Adipose tissue (tissue), 3 donors: ENCODE data around the gene CAPZA2. TPM values are rescaled to one million over a fixed set of nuclear protein-coding genes. Genes with fewer than 3 reads are reported as not detected.
"Not testable (repeated sequence)": the region's sequence is repeated elsewhere in the genome, so short reads cannot be mapped to it uniquely, and the experiment has no call there.

Experiments used
- H3K27ac ChIP-seq: one replicate; pipeline ENCODE4 v1.5.1; 2013; ENCODE audit warnings: low read depth, low read length
- WGBS, 3 donors: extraction: QIAGEN DNeasy Blood & Tissue Kit; methylation state at CpG; one replicate each; pipeline ENCODE4 v1.1.7; 2013; 5-methylcytosine and 5-hydroxymethylcytosine counted together
- polyA plus RNA-seq, 3 donors: library from polyadenylated mRNA; stranded (reverse); fragments of 200-250 nt; gene quantifications; one replicate each; pipeline ENCODE4 v1.2.3, GENCODE V29; 2013
- donor health status: healthy with polysubstance abuse.
- donor health status: Bipolar disorder and iron deficiency.
- donor health status: healthy.

Gene CAPZA2
- polyA plus RNA-seq: 10 to 100 TPM; 31.4 to 91.3 (median 72.1) TPM

DNA sequence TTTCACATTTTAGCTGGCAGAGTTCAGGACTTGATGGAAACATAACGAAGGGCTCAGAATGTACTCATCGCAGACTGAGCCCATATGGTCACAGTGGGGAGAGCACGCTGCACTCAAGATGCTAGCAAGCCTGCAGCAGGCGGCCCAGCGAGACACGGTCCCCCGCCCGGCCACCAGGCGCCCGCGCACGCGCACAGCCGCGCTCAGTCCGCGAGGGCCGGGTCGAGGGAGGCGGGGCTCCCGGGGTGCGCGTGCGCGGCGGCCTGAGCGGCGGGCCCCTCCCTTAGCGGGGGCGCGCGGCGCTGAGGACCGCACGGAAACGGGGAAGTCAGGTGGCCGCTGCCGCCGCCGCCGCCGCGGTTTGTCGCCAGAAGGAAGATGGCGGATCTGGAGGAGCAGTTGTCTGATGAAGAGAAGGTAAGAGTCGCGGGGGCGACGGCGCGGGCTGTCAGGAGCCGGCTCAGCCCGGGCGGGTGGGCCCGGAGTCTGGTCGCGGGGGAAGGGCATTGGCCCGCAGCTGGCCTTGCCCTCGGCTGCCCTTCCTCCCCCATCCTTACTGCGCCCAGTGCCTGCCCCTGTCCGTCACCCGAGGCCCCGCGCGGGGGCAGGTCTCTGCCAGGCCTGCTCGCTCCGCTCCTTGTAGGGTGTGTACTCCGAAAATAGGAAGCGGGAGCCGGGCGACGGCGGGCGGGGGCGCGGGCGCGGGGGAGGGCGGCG, at the start of gene CAPZA2:
TSS of gene CAPZA2 (plus strand) at position 354 of the 717 bp plus-strand sequence. CDS start at position 379, 25 bp downstream.
- H3K27ac ChIP-seq: peak within 1 kb of the TSS; percentile 95
- WGBS, 3 donors: 0 to 1% (median 1%) methylated on average over 46 to 80 of the region's 80 CpGs

DNA sequence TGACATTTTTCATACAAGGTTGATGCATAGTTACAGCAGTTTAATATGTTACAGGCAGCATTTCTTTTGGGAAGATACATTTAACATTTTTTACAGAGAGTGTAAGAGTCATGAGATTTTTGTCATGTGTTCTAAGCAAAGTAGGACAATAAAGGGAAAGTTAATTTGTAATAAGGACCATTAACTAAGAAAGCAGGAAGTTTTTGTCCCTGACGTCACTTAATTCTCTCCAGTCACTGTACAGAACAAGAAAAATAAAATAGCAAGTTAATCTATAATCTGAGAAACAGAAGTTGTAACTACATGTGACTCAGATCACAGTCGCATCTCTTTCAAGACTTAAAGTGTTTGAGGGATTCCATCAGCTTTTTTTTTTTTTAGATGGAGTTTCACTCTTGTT, 49.5 kb upstream of the CAPZA2 start:
- H3K27ac ChIP-seq: no peak overlapping the region
- 40 to 71% (median 58%) methylated on average over 2 of the region's 2 CpGs for WGBS, 3 donors

DNA sequence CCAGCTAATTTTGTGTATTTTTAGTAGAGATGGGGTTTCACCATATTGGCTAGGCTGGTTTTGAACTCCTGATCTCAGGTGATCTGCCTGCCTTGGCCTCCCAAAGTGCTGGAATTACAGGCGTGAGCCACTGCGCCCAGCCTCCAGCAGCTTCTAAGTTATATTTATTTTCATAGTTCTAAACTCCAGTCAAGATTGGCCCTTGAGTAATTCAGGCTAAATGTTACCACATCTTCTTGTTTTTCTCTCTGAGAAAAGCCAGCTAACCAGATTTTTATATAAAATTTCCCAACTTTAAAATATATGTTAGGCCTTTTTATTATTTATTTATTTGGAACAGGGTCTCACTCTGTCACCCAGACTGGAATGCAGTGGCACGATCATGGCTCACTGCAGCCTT, 49.0 kb upstream of the CAPZA2 start:
- not testable (repeated sequence) for H3K27ac ChIP-seq
- 77 to 91% (median 89%) methylated on average over 3 of the region's 3 CpGs for WGBS, 3 donors

DNA sequence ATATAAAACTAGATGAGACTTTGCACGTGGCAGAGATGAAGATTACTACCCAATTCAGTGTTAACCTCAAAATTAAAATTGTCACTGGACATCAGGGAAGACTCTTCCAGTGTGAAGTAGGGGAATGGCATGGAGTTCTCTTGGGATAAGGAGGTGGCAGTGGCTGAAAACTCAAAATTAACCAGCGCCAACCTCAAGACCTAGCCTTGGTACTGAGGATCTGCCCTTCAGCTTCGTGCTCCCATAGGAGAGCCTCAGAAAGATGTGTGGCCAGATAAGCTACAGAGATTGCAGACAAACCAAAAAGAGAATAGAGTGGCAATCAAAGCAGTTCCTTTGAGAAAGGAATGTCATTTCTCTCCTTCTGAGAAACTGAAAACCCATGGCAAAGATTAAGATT, 47.3 kb upstream of the CAPZA2 start:
- no peak overlapping the region for H3K27ac ChIP-seq
- WGBS, 3 donors: 77 to 94% (median 80%) methylated on average over 3 of the region's 3 CpGs

DNA sequence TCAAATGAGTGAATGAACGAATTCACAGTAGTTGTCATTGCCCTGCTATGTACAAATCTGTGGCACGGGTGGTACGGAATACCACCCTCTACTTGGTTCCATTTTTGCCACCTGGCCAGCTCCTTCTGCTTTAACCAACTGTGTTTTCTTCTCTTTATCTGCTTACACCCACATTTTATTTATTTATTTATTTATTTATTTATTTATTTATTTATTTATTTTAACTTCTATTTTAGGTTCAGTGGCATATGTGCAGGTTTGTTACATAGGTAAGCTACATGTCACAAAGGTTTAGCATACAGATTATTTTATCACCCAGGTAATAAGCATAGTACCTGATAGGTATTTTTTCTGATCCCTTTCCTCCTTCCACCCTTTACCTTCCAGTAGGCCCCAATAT, 42.2 kb upstream of the CAPZA2 start:
- H3K27ac ChIP-seq: no peak overlapping the region
- WGBS, 3 donors: 92 to 94% (median 92%) methylated on average over 3 of the region's 3 CpGs

DNA sequence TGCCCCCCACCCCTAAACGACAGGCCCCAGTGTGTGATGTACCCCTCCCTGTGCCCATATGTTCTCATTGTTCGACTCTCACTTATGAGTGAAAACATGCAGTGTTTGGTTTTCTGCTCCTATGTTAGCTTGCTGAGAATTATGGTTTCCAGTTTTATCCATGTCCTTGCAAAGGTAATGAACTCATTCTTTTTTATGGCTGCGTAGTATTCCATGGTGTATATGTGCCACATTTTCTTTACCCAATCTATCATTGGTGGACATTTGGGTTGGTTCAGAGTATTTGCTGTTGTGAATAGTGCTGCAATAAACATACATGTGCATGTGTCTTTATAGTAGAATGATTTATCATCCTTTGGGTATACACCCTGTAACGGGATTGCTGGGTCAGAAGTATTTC, 40.7 kb upstream of the CAPZA2 start:
- 85 to 97% (median 95%) methylated on average over 4 of the region's 4 CpGs for WGBS, 3 donors
- H3K27ac ChIP-seq: not testable (repeated sequence)

DNA sequence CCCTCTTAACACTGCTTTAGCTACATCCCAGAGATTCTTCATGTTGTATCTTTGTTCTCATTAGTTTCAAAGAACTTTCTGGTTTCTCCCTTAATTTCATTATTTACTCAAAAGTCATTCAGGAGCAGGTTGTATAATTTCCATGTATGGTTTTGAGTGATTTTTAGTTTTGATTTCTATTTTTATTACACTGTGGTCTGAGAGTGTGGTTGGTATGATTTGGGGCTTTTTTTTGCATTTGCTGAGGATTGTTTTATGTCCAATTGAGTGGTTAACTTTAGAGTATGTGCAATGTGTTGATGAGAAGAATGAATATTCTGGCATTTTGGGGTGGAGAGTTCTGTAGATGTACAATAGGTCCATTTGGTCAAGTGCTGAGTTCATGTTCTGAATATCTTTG, 37.9 kb upstream of the CAPZA2 start:
- H3K27ac ChIP-seq: no peak overlapping the region

DNA sequence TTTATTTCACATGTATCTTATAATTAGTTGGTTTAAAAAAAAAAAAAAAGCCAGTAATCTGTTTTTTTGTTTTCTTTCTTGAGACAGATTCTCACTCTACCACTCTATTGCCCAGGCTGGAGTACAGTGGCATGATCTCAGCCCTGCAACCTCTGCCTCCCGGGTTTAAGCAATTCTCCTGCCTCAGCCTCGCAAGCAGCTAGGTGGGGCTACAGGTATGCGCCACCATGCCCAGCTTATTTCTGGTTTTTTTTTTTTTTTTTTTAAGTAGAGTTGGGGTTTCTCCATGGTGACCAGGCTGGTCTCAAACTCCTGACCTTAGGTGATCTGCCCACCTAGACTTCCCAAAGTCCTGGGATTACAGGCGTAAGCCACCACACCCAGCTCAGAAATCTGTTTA, 34.1 kb upstream of the CAPZA2 start:
- no peak overlapping the region for H3K27ac ChIP-seq
- 93 to 96% (median 93%) methylated on average over 4 of the region's 4 CpGs for WGBS, 3 donors

DNA sequence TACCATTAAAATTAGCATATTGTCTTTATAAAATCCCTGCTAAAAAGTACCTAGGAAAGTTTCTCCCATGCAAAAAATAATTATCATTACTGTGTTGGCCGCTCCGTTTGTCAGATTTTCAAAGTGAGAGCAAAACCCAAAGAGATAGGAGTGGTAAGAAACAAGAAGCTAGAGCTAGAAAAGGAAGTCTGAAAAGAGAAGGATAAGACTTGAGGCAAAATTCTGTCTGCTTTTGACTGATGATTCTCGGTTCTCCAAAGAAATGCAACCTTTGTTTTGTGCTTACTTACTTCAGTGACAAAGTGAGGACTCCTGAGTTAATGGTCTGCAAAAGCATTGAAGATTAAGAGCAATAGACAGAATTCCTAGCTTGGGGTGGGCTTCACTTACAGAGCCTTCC, 33.3 kb upstream of the CAPZA2 start:
- WGBS, 3 donors: 54 to 86% (median 64%) methylated on average over 3 of the region's 3 CpGs

DNA sequence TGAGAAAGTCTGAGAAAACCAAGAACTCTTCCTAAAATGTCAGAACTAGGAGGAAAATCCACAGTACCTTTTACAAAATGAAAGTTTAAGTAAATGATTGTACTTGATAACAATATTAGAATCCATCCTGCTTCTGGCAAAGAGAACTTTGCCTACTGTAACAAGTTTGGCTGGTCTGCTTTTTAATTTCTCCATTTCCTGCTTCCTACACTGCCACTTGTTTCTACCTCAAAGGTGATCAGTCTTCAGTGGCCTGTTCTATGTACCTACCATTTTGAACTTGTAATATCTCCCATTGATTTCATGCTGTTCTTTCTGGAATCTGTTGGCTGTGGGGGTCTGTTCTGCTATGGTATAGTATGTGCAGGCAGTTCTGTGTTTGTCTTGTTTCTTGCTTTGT, 32.9 kb upstream of the CAPZA2 start:
- H3K27ac ChIP-seq: no peak overlapping the region

More for the DNA sequence above, 33.3 kb upstream of the CAPZA2 start:
- H3K27ac ChIP-seq: no peak overlapping the region

DNA sequence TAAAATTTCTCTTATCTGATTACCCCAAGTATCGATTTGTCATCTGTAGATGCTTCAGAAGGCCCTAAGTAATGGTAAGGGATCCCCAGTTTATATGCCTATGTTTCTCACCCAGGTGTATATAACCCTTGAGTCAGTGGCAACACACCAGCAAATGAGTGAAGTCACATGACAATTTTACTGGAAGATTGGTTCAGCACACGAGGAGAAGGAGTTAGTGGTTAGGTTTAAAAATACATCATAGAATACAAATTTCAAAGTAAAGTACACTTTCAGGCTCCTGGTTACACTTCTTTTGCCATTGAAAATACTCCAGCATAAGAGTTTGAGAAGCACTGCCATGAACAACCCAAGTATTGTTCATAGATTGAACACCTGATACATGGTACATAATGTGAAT, 29.7 kb upstream of the CAPZA2 start:
- H3K27ac ChIP-seq: no peak overlapping the region
- WGBS, 3 donors: 62 to 83% (median 68%) methylated on average over 2 of the region's 2 CpGs

DNA sequence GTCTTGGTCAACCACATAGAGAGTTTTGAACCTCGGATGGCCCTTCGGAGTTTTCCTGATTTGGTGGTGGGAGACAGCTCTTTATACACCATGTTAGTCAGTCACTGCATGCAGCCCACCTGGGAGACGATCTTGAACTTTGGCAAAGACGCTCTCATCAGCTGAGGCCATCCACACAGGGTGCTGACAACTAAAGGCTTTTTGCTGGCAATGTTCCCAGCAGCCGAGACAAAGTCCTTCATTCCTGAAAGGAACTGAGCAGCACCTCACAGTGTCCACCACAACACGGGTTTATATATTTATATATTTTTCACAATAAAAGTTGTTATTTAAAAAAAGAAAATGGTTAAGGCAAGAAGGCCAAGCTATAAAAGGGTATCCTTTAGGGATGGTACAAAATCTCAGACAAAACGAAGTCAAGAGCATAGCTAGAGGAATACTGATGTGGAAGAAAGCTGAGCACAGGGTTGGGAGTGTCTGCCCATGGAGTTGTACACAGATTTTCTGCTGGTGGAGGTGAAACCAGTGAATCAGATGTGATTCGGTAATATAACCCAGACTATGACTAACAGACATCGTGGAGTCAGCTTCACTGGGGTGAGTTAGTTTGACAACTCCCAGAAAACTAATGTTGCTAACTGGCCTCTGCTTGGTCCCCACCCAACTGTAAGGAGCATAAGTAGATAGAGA, 27.4 kb upstream of the CAPZA2 start:
- 57 to 74% (median 72%) methylated on average over 9 of the region's 9 CpGs for WGBS, 3 donors
- H3K27ac ChIP-seq: no peak overlapping the region

DNA sequence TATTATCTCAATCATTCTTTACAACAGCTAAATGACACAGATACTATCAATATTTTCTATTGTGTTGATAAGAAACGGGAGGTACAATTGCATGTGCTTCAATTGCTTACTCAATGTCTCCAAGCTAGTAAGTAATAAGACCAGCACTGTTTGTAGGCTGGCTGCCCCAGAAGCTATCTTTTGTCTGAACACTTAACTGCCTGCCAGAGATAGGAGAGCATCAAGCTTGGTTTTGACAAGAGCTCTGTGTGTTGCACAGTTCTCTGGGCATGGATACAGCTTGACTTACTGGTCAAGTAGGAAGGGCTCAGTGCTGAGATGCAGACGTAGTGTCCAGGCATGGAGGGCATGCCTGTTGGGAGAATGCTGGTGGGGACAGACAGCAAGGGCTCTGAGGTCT, 26.3 kb upstream of the CAPZA2 start:
- no peak overlapping the region for H3K27ac ChIP-seq
- WGBS, 3 donors: 74 to 82% (median 77%) methylated on average over 2 of the region's 2 CpGs

DNA sequence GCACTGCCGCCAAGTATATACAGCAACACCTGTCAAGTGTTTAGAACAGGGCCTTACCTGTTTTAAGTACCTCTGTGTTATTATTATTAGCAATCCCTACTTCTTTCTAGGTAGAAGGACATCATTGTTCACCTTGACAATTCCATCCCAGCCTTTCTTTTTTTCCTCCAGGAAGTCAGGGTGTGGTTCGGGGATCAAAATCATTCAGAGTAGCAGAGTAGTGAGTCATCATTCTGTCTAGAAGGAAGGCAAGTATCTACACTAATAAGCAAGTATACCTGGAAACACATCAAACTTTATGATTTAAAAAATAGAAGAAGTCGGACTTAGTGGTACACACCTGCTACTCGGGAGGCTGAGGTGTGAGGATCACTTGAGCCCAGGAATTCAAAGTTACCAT, 25.5 kb upstream of the CAPZA2 start:
- H3K27ac ChIP-seq: no peak overlapping the region
- WGBS, 3 donors: 93 to 95% (median 93%) methylated on average over 4 of the region's 4 CpGs

DNA sequence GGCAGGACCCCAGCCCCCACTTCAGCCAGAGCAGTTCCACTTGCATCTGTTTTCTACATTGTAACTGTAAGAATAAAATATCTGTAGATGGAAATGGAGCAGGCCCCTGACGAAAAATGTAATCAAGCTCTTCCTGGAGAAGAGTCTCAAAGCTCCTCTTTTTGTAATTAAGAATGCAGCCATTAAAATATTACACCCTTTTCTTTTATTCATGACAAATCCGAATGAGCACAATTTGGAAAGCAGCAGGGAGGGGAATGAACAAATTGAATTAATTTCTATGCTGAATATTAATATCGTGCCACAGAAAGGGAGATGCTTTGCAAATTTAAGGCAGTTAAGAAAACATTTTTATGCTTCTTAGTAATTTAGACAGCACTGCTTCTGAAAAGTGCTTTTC, 24.8 kb upstream of the CAPZA2 start:
- H3K27ac ChIP-seq: no peak overlapping the region
- WGBS, 3 donors: 85 to 89% (median 89%) methylated on average over 3 of the region's 3 CpGs

DNA sequence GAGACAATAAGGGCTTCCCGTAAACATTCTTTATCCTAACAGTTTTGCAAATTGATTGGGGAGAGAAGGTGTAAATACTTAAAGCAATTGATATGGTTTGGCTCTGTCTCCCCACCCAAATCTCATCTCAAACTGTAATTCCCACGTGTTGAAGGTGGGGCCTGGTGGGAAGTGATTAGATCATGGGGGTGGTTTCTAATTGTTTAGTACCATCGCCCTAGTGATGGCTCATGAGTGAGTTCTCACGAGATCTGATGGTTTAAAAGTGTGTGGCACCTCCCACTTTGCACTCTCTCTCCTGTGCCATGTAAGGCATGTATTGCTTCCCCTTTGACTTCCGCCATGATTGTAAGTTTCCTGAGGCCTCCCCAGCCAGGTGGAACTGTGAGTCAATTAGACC, 22.1 kb upstream of the CAPZA2 start:
- no peak overlapping the region for H3K27ac ChIP-seq
- WGBS, 3 donors: 51 to 71% (median 68%) methylated on average over 5 of the region's 5 CpGs

DNA sequence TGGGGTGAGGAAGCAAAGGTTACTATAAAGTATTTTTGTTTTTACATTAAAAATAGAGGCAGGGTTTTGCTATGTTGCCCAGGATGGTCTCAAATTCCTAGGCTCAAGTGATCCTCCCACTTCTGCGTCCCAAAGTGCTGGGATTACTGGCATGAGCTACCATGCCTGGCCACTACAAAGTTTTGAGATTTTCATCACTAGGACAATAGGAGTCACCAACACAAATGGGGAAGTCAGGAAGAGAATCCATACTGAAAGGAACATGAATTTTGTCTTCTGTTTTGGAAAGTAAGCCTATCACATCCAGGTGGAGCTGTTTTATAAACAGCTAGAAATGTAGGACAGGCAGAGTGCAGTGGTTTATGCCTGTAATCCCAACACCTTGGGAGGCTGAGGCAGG, 20.0 kb upstream of the CAPZA2 start:
- WGBS, 3 donors: 71 to 89% (median 82%) methylated on average over 1 of the region's 1 CpG
- no peak overlapping the region for H3K27ac ChIP-seq

DNA sequence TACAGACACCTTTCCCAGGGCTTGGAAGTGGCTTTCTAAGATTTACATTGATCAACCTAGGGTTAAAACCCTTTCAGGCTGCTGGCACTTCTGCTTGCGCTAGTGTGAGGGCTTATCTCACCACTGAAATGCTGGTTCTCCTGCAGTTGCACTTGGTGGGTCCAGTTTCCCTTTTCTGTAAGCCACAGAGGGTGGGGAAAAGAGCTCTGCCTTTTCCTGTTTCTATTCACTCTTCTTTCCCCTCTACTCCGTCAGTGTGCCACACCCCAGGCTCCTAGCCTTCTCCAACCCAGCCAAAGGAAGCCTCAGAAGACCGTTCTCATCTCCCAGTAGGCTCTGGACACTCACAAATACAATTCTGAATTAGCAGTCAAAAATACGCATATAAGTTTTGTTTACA, 19.0 kb upstream of the CAPZA2 start:
- WGBS, 3 donors: 36 to 63% (median 40%) methylated on average over 4 of the region's 4 CpGs
- no peak overlapping the region for H3K27ac ChIP-seq

DNA sequence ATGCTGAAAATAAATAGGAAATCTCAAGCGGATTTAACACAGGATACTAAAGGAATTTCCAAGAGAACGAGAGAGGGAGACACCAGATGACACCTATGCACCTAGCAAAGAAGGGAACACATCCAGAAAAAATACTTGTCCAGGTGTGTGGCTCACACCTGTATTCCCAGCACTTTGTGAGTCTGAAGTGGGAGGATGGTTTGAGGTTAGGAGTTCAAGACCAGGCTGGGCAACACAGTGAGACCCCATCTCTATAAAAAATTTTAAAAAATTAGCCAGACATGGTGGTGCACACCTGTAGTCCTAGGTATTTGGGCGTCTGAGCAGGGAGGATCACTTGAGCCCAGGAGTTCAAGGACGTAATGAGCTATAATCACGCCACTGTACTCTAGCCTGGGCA, 11.2 kb upstream of the CAPZA2 start:
- 87 to 96% (median 92%) methylated on average over 5 of the region's 5 CpGs for WGBS, 3 donors
- H3K27ac ChIP-seq: no peak overlapping the region

DNA sequence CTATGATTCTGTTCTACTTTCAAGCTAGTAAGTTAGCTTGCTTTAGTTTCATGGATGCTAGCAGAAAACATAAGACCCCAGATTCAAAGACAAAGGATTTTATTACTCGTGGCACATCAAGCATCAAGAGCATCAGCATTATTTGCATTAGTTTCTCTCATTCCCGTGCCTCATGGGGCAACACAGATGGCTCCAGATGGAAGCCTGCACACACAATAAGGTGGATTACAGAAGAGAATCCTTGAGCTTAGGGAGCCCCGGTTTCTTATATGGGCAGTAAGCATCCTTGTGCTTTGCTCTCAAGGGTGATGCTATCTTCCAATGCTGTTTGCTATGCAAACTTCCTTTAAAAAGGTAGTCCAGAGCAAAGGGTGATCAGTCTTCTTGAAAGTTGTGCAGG, 10.7 kb upstream of the CAPZA2 start:
- WGBS, 3 donors: 55 to 93% (median 80%) methylated on average over 3 of the region's 3 CpGs
- no peak overlapping the region for H3K27ac ChIP-seq
